Measurements from ENCODE around the gene SHISAL1. TPM values are rescaled to one million over a fixed set of nuclear protein-coding genes. Genes with fewer than 3 reads are reported as not detected.

Gene SHISAL1
- total RNA-seq, 1 donor from 2014 or later: 0.58 TPM

DNA sequence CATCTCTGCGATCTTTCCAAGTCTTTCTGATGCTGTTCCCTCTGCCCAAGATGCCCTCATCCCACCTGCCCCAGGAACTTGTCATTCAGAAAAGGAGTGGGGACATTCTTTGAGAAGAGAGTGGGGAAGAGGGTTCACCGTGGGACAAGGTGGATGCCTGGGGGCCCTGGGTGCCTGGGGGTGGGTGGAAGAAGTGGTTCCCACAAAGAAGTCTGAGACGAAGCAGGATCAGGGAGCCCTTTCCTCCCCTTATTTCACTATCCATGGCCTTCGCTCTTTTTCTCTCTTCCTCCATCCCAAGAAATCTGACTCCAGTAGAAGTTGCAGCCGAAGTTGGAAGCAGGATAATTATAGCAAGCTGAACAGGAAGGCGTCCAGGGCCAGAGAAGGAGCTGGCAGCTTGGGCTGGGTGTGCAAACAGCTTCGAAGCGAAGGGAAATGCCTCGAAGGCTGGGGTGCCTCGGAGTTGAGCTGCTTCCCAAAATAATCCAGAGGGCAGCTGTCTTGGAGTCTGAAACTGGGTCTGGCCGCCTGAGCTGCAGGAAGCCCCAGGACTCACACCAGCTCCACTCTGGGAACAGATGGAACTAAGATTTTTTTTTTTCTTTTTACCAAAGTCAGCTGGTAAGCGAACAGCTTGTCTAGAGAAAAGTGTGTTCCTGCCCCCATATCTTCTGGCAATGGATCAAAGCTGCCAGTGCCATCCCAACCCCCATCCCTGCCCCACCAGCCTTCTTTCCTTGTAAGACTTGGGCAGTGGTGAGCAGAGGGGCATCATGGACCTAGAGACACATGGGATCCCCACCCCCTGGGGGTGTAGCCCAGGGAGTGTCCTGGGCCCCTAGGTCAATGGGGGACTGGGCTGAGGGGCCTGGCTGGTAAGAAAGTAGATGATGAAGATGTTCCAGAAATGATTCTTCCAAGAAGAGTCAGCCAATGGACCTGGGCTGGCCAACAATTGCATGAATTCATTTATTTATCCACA, 100.5 kb downstream of the SHISAL1 start:
- TF ChIP-seq, protein P1, sequence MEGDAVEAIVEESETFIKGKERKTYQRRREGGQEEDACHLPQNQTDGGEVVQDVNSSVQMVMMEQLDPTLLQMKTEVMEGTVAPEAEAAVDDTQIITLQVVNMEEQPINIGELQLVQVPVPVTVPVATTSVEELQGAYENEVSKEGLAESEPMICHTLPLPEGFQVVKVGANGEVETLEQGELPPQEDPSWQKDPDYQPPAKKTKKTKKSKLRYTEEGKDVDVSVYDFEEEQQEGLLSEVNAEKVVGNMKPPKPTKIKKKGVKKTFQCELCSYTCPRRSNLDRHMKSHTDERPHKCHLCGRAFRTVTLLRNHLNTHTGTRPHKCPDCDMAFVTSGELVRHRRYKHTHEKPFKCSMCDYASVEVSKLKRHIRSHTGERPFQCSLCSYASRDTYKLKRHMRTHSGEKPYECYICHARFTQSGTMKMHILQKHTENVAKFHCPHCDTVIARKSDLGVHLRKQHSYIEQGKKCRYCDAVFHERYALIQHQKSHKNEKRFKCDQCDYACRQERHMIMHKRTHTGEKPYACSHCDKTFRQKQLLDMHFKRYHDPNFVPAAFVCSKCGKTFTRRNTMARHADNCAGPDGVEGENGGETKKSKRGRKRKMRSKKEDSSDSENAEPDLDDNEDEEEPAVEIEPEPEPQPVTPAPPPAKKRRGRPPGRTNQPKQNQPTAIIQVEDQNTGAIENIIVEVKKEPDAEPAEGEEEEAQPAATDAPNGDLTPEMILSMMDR (IDR thresholded peaks at IDR 0.05; ENCODE audit: unreplicated experiment): no peak
- H3K4me3 Mint-ChIP-seq: no peak overlapping the region
- peaks cover 1% of the 10 kb centered on the region for H3K36me3 Mint-ChIP-seq
- peaks cover 16% of the 10 kb centered on the region for H3K9me3 Mint-ChIP-seq
- no peak overlapping the region for H3K27ac Mint-ChIP-seq
- H3K27me3 Mint-ChIP-seq (ENCODE audit: low read depth): peaks cover 31% of the 10 kb centered on the region
- DNase-seq (ENCODE audit: low spot score in 2 of 2, unreplicated experiment in 2 of 2): no peak
- H3K4me1 Mint-ChIP-seq: no peaks in the 10 kb centered on the region

DNA sequence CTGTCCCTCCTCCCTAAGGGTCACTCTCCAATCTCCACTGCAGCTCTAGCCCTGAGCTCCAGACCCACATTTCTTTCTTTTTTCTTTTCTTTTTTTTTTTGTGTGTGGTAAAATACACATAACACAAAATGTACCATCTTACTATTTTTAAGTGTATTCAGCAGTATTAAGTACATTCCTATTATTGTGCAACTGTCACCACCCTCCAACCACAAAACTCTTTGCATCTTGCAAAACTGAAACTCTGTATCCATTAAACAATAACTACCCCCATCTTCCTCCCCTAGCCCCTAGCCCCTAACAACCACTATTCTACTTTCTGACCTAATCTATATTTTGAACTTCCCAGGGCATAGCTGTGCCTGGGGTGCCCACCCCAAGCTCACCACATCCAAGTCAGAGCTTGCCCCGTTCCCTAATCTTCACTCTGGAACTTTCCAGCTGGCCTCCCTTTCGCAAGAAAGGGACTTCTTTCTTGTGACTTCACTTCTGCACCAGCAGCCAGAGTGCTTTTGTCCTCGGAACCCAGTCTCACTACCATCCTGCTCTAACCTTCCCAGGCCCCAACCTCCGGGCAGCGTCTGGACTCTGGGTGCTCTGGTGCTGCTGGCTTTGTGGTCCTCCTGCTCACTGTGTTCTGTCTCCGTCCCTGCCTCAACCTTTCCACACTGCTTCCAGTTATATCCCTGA, 101.3 kb downstream of the SHISAL1 start:
- peaks cover 1% of the 10 kb centered on the region for H3K36me3 Mint-ChIP-seq
- TF ChIP-seq, protein P1 (IDR thresholded peaks at IDR 0.05; ENCODE audit: unreplicated experiment): no peak
- H3K4me1 Mint-ChIP-seq: no peaks in the 10 kb centered on the region
- no peak for DNase-seq (ENCODE audit: low spot score in 2 of 2, unreplicated experiment in 2 of 2)
- H3K9me3 Mint-ChIP-seq: peaks cover 16% of the 10 kb centered on the region
- H3K4me3 Mint-ChIP-seq: no peak overlapping the region
- peaks cover 31% of the 10 kb centered on the region for H3K27me3 Mint-ChIP-seq (ENCODE audit: low read depth)
- H3K27ac Mint-ChIP-seq: no peak overlapping the region

DNA sequence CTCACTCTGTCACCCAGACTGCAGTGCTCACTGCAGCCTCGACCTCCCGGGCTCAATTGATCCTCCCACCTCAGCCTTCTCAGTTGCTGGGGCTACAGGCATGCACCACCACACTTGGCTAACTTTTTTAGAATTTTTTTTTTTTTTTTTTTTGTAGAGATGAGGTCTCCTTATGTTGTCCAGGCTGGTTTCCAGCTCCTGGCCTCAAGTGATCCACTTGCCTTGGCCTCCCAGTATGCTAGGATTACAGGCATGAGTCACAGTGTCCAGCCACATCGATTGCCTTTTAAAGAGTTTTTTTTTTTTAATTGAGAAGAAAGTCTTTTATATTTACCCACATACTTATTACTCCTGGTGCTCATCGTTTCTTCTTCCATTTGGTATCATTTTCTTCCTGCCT, 102.0 kb downstream of the SHISAL1 start:
- H3K27ac Mint-ChIP-seq: no peak overlapping the region
- H3K4me3 Mint-ChIP-seq: no peak overlapping the region

DNA sequence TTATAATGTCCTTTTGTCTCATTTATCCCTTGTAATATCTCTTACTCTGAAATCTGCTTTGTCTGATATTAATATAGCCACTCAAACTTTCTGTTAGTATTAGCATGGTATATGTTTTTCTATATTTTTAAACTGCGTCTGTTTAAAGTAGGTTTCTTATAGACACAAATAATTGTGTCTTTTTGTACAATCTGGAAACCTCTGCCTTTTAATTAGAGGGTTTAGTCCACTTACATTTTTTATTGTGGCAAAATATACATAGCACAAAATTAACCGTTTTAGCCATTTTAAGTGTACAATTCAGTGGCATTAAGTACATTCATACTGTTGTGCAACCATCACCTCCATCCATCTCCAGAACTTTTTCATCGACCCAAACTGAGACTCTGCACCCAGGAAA, 103.4 kb downstream of the SHISAL1 start:
- no peaks in the 10 kb centered on the region for H3K4me1 Mint-ChIP-seq
- H3K9me3 Mint-ChIP-seq: peaks cover 16% of the 10 kb centered on the region
- H3K27me3 Mint-ChIP-seq (ENCODE audit: low read depth): peaks cover 34% of the 10 kb centered on the region
- no peak overlapping the region for H3K4me3 Mint-ChIP-seq
- DNase-seq (ENCODE audit: low spot score in 2 of 2, unreplicated experiment in 2 of 2): no peak
- TF ChIP-seq, protein P1 (IDR thresholded peaks at IDR 0.05; ENCODE audit: unreplicated experiment): no peak
- peaks cover 1% of the 10 kb centered on the region for H3K36me3 Mint-ChIP-seq
- no peak overlapping the region for H3K27ac Mint-ChIP-seq

More for the DNA sequence above, 102.0 kb downstream of the SHISAL1 start:
- peaks cover 16% of the 10 kb centered on the region for H3K9me3 Mint-ChIP-seq
- H3K4me1 Mint-ChIP-seq: no peaks in the 10 kb centered on the region
- peaks cover 31% of the 10 kb centered on the region for H3K27me3 Mint-ChIP-seq (ENCODE audit: low read depth)
- DNase-seq (ENCODE audit: low spot score in 2 of 2, unreplicated experiment in 2 of 2): no peak
- peaks cover 1% of the 10 kb centered on the region for H3K36me3 Mint-ChIP-seq
- TF ChIP-seq, protein P1 (IDR thresholded peaks at IDR 0.05; ENCODE audit: unreplicated experiment): no peak

DNA sequence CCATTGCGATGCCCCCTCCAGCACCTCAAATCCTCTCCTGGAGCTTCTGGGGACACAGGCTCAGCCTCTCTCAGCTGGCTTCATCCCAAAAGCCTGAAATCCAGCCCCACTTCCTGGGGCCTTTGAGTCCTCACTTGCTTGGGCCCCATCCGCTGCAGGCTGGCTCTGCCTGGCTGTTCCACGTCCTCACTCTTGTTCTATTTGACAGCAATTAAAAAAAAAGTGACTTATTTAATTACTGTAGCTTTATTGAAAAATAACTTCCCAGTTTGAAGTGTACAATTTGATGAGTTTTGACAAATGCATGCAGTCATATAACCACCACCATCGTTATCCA, 104.8 kb downstream of the SHISAL1 start:
- TF ChIP-seq, protein P1 (IDR thresholded peaks at IDR 0.05; ENCODE audit: unreplicated experiment): no peak
- H3K4me1 Mint-ChIP-seq: peaks cover under 1% of the 10 kb centered on the region
- peaks cover 38% of the 10 kb centered on the region for H3K27me3 Mint-ChIP-seq (ENCODE audit: low read depth)
- no peak overlapping the region for H3K4me3 Mint-ChIP-seq
- DNase-seq (ENCODE audit: low spot score in 2 of 2, unreplicated experiment in 2 of 2): no peak
- H3K27ac Mint-ChIP-seq: no peak overlapping the region
- H3K36me3 Mint-ChIP-seq: peaks cover 1% of the 10 kb centered on the region
- peaks cover 16% of the 10 kb centered on the region for H3K9me3 Mint-ChIP-seq

All from mesothelial cell of epicardium (in vitro differentiated cells).